GM19328 (cell line): ENCODE results near the gene PDE7B.

Experiments used
- ATAC-seq: cut with Tn5 transposase; IDR thresholded peaks from one replicate; pipeline ENCODE4 v1.9.1; 2021; ENCODE audit warnings: mild to moderate bottlenecking, moderate library complexity; ENCODE audit not compliant: unreplicated experiment

PDE7B gene

GRCh38 chr6:136063096-136063495, 211.6 kb downstream of the PDE7B start:
- ATAC-seq: no peak

GRCh38 chr6:136066005-136066404, 214.5 kb downstream of the PDE7B start:
- ATAC-seq: no peak

- no peak for ATAC-seq
Measured at GRCh38 chr6:136067731-136068341, 216.3 kb downstream of the PDE7B start.

GRCh38 chr6:136069119-136069518, 217.6 kb downstream of the PDE7B start:
- ATAC-seq: no peak

GRCh38 chr6:136070815-136071214, 219.3 kb downstream of the PDE7B start:
- ATAC-seq: no peak

- no peak for ATAC-seq
Measured at GRCh38 chr6:136072691-136073090, 221.2 kb downstream of the PDE7B start.

- no peak for ATAC-seq
Measured at GRCh38 chr6:136073216-136073615, 221.7 kb downstream of the PDE7B start.

GRCh38 chr6:136076496-136076895, 225.0 kb downstream of the PDE7B start:
- ATAC-seq: no peak

GRCh38 chr6:136077834-136078576, 226.5 kb downstream of the PDE7B start:
- no peak for ATAC-seq

GRCh38 chr6:136079701-136080565, 228.4 kb downstream of the PDE7B start:
- ATAC-seq: no peak

GRCh38 chr6:136083540-136083939, 232.0 kb downstream of the PDE7B start:
- no peak for ATAC-seq

- no peak for ATAC-seq
Measured at GRCh38 chr6:136084403-136084802, 232.9 kb downstream of the PDE7B start.

- no peak for ATAC-seq
Measured at GRCh38 chr6:136085370-136086115, 234.0 kb downstream of the PDE7B start.

- no peak for ATAC-seq
Measured at GRCh38 chr6:136086686-136087085, 235.2 kb downstream of the PDE7B start.

- ATAC-seq: no peak
Measured at GRCh38 chr6:136087986-136088385, 236.5 kb downstream of the PDE7B start.

GRCh38 chr6:136088693-136089092, 237.2 kb downstream of the PDE7B start:
- ATAC-seq: no peak

GRCh38 chr6:136089876-136090275, 238.4 kb downstream of the PDE7B start:
- no peak for ATAC-seq

- no peak for ATAC-seq
Measured at GRCh38 chr6:136090929-136091328, 239.4 kb downstream of the PDE7B start.

- ATAC-seq: no peak
Measured at GRCh38 chr6:136092897-136093296, 241.4 kb downstream of the PDE7B start.

GRCh38 chr6:136093835-136094234, 242.3 kb downstream of the PDE7B start:
- no peak for ATAC-seq

- no peak for ATAC-seq
Measured at GRCh38 chr6:136094812-136095211, 243.3 kb downstream of the PDE7B start.
